Measurements from ENCODE around the gene RAET1G. TPM values are rescaled to one million over a fixed set of nuclear protein-coding genes. Genes with fewer than 3 reads are reported as not detected.
"Not testable (repeated sequence)": the region's sequence is repeated elsewhere in the genome, so short reads cannot be mapped to it uniquely, and the experiment has no call there.

Gene RAET1G
- total RNA-seq, 1 experiment from 2014 or later, result 0.45 TPM

DNA sequence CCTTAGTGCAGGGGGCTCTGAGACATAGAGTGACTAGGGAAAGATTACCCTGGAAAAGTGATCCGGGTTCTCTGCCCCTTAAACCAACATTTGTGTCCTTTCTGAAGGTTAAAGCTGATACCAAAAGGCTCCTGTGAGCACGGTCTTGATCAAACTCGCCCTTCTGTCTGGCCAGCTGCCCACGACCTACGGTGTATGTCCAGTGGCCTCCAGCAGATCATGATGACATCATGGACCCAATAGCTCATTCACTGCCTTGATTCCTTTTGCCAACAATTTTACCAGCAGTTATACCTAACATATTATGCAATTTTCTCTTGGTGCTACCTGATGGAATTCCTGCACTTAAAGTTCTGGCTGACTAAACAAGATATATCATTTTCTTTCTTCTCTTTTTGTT is 25.7 kb upstream of the RAET1G start:
- intact Hi-C loops (cut with micrococcal nuclease; ENCODE audit: unreplicated experiment), result no loop called here
- Histone ChIP-seq H3K27me3 (replicated peaks; ENCODE audit: insufficient read depth, low read depth, low read length, poor library complexity) (peaks cover 18% of the 10 kb centered on the region), H3K4me3 (ENCODE audit: low read depth, low read length, poor library complexity, severe bottlenecking) (no peak overlapping the region), H3K4me1 (ENCODE audit: insufficient read depth, low read length, poor library complexity, severe bottlenecking) (no peaks in the 10 kb centered on the region), H3K9me3 (ENCODE audit: low read depth, low read length, poor library complexity, severe bottlenecking) (no peaks in the 10 kb centered on the region), H3K27ac (ENCODE audit: low read depth, low read length, poor library complexity, severe bottlenecking) (no peak overlapping the region), H3K36me3 (ENCODE audit: insufficient read depth, low read length, poor library complexity, severe bottlenecking) (no peaks in the 10 kb centered on the region)
- DNase-seq (ENCODE audit: low spot score), result no peak
- BruUV-seq (replicated peaks), result no TSS peak
- TF ChIP-seq EZH2 (IDR thresholded peaks at IDR 0.05; ENCODE audit: borderline replicate concordance, low read depth, low read length, poor library complexity, severe bottlenecking), result no peak
- TF ChIP-seq, protein P1, sequence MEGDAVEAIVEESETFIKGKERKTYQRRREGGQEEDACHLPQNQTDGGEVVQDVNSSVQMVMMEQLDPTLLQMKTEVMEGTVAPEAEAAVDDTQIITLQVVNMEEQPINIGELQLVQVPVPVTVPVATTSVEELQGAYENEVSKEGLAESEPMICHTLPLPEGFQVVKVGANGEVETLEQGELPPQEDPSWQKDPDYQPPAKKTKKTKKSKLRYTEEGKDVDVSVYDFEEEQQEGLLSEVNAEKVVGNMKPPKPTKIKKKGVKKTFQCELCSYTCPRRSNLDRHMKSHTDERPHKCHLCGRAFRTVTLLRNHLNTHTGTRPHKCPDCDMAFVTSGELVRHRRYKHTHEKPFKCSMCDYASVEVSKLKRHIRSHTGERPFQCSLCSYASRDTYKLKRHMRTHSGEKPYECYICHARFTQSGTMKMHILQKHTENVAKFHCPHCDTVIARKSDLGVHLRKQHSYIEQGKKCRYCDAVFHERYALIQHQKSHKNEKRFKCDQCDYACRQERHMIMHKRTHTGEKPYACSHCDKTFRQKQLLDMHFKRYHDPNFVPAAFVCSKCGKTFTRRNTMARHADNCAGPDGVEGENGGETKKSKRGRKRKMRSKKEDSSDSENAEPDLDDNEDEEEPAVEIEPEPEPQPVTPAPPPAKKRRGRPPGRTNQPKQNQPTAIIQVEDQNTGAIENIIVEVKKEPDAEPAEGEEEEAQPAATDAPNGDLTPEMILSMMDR (conservative IDR thresholded peaks at IDR 0.05; ENCODE audit: low read depth, low read length), result no peak
- CTCF ChIA-PET, result no interaction called here
- POLR2A ChIA-PET (ENCODE audit: low non-redundant PET), result no interaction called here

DNA sequence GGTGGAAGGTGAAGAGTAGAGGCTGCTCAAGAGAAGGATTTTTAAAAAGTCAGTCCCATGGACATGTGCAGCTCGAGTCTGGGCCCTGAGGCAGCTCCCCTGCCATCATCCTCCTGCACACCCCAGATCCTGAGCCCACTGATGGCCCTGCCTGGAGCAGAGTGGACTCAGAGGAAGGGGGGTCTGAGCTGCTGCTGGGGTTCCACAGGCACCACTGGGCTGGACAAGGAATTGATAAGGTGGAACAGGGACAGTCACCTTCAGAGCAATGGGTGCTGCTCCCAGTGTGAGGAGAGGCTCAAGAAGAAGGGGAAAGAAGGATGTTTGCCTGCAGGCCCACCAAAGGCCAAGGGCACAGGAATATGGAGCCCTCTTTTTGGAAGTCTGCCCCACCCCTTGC is 25.1 kb upstream of the RAET1G start:
- ChIA-PET CTCF (no interaction called here), POLR2A (ENCODE audit: low non-redundant PET) (no interaction called here)
- no TSS peak for BruUV-seq (replicated peaks)
- intact Hi-C loops (cut with micrococcal nuclease; ENCODE audit: unreplicated experiment), result no loop called here
- Histone ChIP-seq H3K27me3 (replicated peaks; ENCODE audit: insufficient read depth, low read depth, low read length, poor library complexity) (peaks cover 14% of the 10 kb centered on the region), H3K9me3 (ENCODE audit: low read depth, low read length, poor library complexity, severe bottlenecking) (no peaks in the 10 kb centered on the region), H3K36me3 (ENCODE audit: insufficient read depth, low read length, poor library complexity, severe bottlenecking) (no peaks in the 10 kb centered on the region), H3K4me1 (ENCODE audit: insufficient read depth, low read length, poor library complexity, severe bottlenecking) (no peaks in the 10 kb centered on the region), H3K4me3 (ENCODE audit: low read depth, low read length, poor library complexity, severe bottlenecking) (no peak overlapping the region), H3K27ac (ENCODE audit: low read depth, low read length, poor library complexity, severe bottlenecking) (no peak overlapping the region)
- no peak for DNase-seq (ENCODE audit: low spot score)
- TF ChIP-seq, protein P1 (conservative IDR thresholded peaks at IDR 0.05; ENCODE audit: low read depth, low read length), result no peak
- no peak for TF ChIP-seq EZH2 (IDR thresholded peaks at IDR 0.05; ENCODE audit: borderline replicate concordance, low read depth, low read length, poor library complexity, severe bottlenecking)

DNA sequence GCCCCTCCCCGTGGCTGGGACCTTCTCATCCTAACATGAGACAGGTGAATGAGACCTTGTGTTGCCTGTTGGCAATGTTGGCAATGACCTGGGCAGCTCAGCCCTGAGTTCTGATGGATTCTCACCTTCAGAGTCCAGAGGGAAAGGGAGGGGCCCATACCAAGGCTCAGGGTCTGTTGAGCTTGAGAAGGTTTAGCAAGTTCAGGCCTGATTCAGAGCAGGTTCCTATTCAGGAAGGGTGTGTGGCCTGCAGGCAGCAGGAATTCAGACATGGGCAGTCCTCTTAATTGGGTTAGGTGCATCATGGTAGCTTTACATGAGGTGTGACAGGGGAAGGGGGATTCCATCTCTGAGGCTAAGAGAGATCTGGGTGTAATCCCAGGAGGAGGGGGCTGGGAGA is 24.6 kb upstream of the RAET1G start:
- H3K27ac ChIP-seq (ENCODE audit: low read depth, low read length, poor library complexity, severe bottlenecking); CTCF ChIA-PET; BruUV-seq (replicated peaks); intact Hi-C loops (cut with micrococcal nuclease; ENCODE audit: unreplicated experiment); POLR2A ChIA-PET (ENCODE audit: low non-redundant PET); H3K4me1 ChIP-seq (ENCODE audit: insufficient read depth, low read length, poor library complexity, severe bottlenecking); H3K9me3 ChIP-seq (ENCODE audit: low read depth, low read length, poor library complexity, severe bottlenecking); H3K4me3 ChIP-seq (ENCODE audit: low read depth, low read length, poor library complexity, severe bottlenecking); H3K36me3 ChIP-seq (ENCODE audit: insufficient read depth, low read length, poor library complexity, severe bottlenecking); H3K27me3 ChIP-seq (replicated peaks; ENCODE audit: insufficient read depth, low read depth, low read length, poor library complexity); DNase-seq (ENCODE audit: low spot score): not testable (repeated sequence)

DNA sequence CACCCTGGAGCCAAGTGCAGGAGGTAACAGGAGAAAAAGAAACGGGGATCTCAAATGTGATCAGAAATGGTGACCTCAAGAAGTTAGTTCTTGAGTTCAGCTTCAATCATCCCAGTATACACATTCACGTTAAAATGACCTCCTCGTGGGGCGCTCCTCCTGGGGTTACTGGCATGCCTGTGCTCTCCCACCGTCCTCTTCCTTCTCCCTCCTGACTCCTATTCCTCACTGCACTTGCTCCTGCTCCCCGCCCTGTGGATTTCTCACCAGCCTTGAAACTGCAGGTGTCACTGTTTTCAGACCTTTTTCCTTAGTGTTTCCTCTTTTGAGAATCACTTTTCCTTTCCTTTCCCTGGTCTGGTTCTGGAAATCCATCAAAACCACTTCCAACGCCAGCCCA is 23.7 kb upstream of the RAET1G start:
- H3K27me3 ChIP-seq (replicated peaks; ENCODE audit: insufficient read depth, low read depth, low read length, poor library complexity); H3K4me3 ChIP-seq (ENCODE audit: low read depth, low read length, poor library complexity, severe bottlenecking); H3K9me3 ChIP-seq (ENCODE audit: low read depth, low read length, poor library complexity, severe bottlenecking); H3K4me1 ChIP-seq (ENCODE audit: insufficient read depth, low read length, poor library complexity, severe bottlenecking); DNase-seq (ENCODE audit: low spot score); intact Hi-C loops (cut with micrococcal nuclease; ENCODE audit: unreplicated experiment); H3K36me3 ChIP-seq (ENCODE audit: insufficient read depth, low read length, poor library complexity, severe bottlenecking); CTCF ChIA-PET; H3K27ac ChIP-seq (ENCODE audit: low read depth, low read length, poor library complexity, severe bottlenecking); POLR2A ChIA-PET (ENCODE audit: low non-redundant PET); BruUV-seq (replicated peaks): not testable (repeated sequence)

DNA sequence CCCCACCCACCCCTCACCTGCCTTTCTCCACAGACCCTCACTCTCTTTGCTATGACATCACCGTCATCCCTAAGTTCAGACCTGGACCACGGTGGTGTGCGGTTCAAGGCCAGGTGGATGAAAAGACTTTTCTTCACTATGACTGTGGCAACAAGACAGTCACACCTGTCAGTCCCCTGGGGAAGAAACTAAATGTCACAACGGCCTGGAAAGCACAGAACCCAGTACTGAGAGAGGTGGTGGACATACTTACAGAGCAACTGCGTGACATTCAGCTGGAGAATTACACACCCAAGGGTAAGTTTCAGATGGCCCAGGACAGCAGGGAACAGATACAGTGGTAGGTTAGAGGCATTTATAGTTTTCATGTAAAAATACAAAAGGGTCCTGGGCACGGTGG is 22.4 kb upstream of the RAET1G start:
- POLR2A ChIA-PET (ENCODE audit: low non-redundant PET); H3K27me3 ChIP-seq (replicated peaks; ENCODE audit: insufficient read depth, low read depth, low read length, poor library complexity); BruUV-seq (replicated peaks); CTCF ChIA-PET; H3K4me3 ChIP-seq (ENCODE audit: low read depth, low read length, poor library complexity, severe bottlenecking); H3K4me1 ChIP-seq (ENCODE audit: insufficient read depth, low read length, poor library complexity, severe bottlenecking); H3K36me3 ChIP-seq (ENCODE audit: insufficient read depth, low read length, poor library complexity, severe bottlenecking); intact Hi-C loops (cut with micrococcal nuclease; ENCODE audit: unreplicated experiment); H3K27ac ChIP-seq (ENCODE audit: low read depth, low read length, poor library complexity, severe bottlenecking); DNase-seq (ENCODE audit: low spot score); H3K9me3 ChIP-seq (ENCODE audit: low read depth, low read length, poor library complexity, severe bottlenecking): not testable (repeated sequence)

DNA sequence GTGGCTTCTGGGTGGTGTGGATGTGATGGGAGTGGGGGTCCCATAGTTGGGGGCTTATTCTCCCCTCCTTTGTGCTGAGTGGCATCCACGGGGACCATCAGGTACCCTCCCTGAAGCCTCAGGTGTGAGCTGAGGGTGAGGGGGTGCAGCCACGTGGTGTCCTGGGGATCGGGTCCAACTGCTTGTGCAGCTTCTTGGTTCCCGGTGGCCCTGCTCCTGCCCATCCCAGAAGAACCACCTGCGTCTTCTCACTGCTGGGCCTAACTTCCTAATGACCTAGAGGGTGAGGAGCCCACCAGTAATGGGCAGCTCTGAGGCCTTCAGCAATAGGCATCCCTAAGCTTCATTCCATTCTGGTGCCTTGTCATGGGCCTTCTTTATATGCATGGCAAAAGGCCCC is 20.4 kb upstream of the RAET1G start:
- POLR2A ChIA-PET (ENCODE audit: low non-redundant PET); H3K27ac ChIP-seq (ENCODE audit: low read depth, low read length, poor library complexity, severe bottlenecking); H3K36me3 ChIP-seq (ENCODE audit: insufficient read depth, low read length, poor library complexity, severe bottlenecking); DNase-seq (ENCODE audit: low spot score); CTCF ChIA-PET; BruUV-seq (replicated peaks); H3K4me3 ChIP-seq (ENCODE audit: low read depth, low read length, poor library complexity, severe bottlenecking); H3K4me1 ChIP-seq (ENCODE audit: insufficient read depth, low read length, poor library complexity, severe bottlenecking); intact Hi-C loops (cut with micrococcal nuclease; ENCODE audit: unreplicated experiment); H3K9me3 ChIP-seq (ENCODE audit: low read depth, low read length, poor library complexity, severe bottlenecking): not testable (repeated sequence)
- peaks cover 17% of the 10 kb centered on the region for H3K27me3 ChIP-seq (replicated peaks; ENCODE audit: insufficient read depth, low read depth, low read length, poor library complexity)
